B cell (primary cell): ENCODE results near the gene DZANK1. TPM values are rescaled to one million over a fixed set of nuclear protein-coding genes. Genes with fewer than 3 reads are reported as not detected.

Experiments
- ATAC-seq: fragments of 200-7000 bp; cut with Tn5 transposase; one replicate; pipeline ENCODE4 v1.10.0; 2021; ENCODE audit warnings: low read depth, mild to moderate bottlenecking, moderate number of reproducible peaks, moderate library complexity
- CTCF ChIA-PET: fragments of 350-600 bp; sonication (Branson Sonifier 250); formaldehyde crosslinking; loops from one replicate; lab custom pipeline; 2021; ENCODE audit warnings: antibody characterized with exemption, inconsistent platforms; lab: Charles Lee
- POLR2A ChIA-PET: fragments of 350-600 bp; sonication (Branson Sonifier 250); formaldehyde crosslinking; loops from one replicate; lab custom pipeline; 2021; ENCODE audit warnings: antibody characterized with exemption; lab: Charles Lee
- DNase-seq: peaks from one replicate; pipeline ENCODE4 v3.0.0; 2013
- H2AFZ ChIP-seq: 2 replicates; pipeline ENCODE4 v1.6.1; 2012; ENCODE audit warnings: mild to moderate bottlenecking, low read depth, low read length; ENCODE audit not compliant: insufficient read depth, poor library complexity, severe bottlenecking
- H3K27ac ChIP-seq, 2 donors: 1 replicate in 1 of 2; 2 replicates in 1 of 2; pipeline ENCODE4 v1.5.1; 2012 to 2013; ENCODE audit warnings: low read length in 2 of 2, mild to moderate bottlenecking in 2 of 2, moderate library complexity in 1 of 2
- H3K27me3 ChIP-seq, 4 experiments: fragments of 200-600 bp in 1 of 4; sonication (generic) in 1 of 4; replicated peaks in 1 of 4; 1 replicate in 2 of 4; 2 replicates in 2 of 4; pipeline versions ENCODE4 v1.6.1 to v1.7.0; 2013 to 2016; ENCODE audit warnings: low read length in 3 of 4, mild to moderate bottlenecking in 2 of 4, mixed read lengths in 1 of 4, moderate library complexity in 1 of 4; ENCODE audit not compliant: insufficient read depth in 4 of 4, control insufficient read depth in 3 of 4; ENCODE audit errors: control extremely low read depth in 1 of 4
- H3K36me3 ChIP-seq, 2 experiments: replicated peaks in 1 of 2; 1 replicate in 1 of 2; 2 replicates in 1 of 2; pipeline versions ENCODE4 v1.6.1 to v1.7.1; 2013; ENCODE audit warnings: low read length in 1 of 2; ENCODE audit not compliant: insufficient read depth in 2 of 2, control insufficient read depth in 1 of 2; ENCODE audit errors: control extremely low read depth in 1 of 2, extremely low read depth in 1 of 2
- H3K4me1 ChIP-seq, 2 donors: fragments of 200-600 bp in 1 of 2; sonication (generic) in 1 of 2; 1 replicate in 1 of 2; 2 replicates in 1 of 2; pipeline versions ENCODE4 v1.5.1 to v1.6.1; 2013 to 2017; ENCODE audit warnings: low read length in 2 of 2; ENCODE audit not compliant: control insufficient read depth in 2 of 2, insufficient read depth in 2 of 2
- H3K4me2 ChIP-seq: replicated peaks from 2 replicates; pipeline ENCODE3; 2012; ENCODE audit warnings: mild to moderate bottlenecking, low read depth, low read length; ENCODE audit not compliant: poor library complexity, severe bottlenecking
- H3K4me3 ChIP-seq, 5 experiments: fragments of 200-600 bp in 1 of 5; sonication (generic) in 1 of 5; 1 replicate in 3 of 5; 2 replicates in 2 of 5; pipeline versions ENCODE4 v1.5.1 to v1.7.0; 2011 to 2016; ENCODE audit warnings: low read length in 4 of 5, mild to moderate bottlenecking in 4 of 5, low read depth in 2 of 5, control low read depth in 1 of 5, moderate library complexity in 1 of 5; ENCODE audit not compliant: insufficient read depth in 1 of 5; ENCODE audit errors: control extremely low read depth in 1 of 5, extremely low read depth in 1 of 5
- H3K79me2 ChIP-seq: fragments of 200-600 bp; sonication (generic); one replicate; pipeline ENCODE4 v1.6.0; 2016; ENCODE audit warnings: low read length; ENCODE audit not compliant: control insufficient read depth, insufficient read depth
- H3K9ac ChIP-seq: fragments of 200-600 bp; sonication (generic); 2 replicates; pipeline ENCODE4 v1.6.1; 2017; ENCODE audit warnings: mild to moderate bottlenecking, low read length, moderate library complexity
- H3K9me3 ChIP-seq, 3 donors: one replicate each; pipeline versions ENCODE4 v1.6.1 to v1.7.1; 2013; ENCODE audit warnings: low read length in 2 of 3; ENCODE audit not compliant: control insufficient read depth in 2 of 3, insufficient read depth in 1 of 3; ENCODE audit errors: control extremely low read depth in 1 of 3
- H4K20me1 ChIP-seq: 2 replicates; pipeline ENCODE4 v1.6.0; 2012; ENCODE audit warnings: mild to moderate bottlenecking, low read length; ENCODE audit not compliant: insufficient read depth, control insufficient read depth, poor library complexity, severe bottlenecking
- H3K27ac Mint-ChIP-seq: one replicate; pipeline ENCODE4 v1.8.0; 2021; ENCODE audit warnings: mixed read lengths
- H3K27me3 Mint-ChIP-seq: one replicate; pipeline ENCODE4 v1.8.0; 2021; ENCODE audit warnings: mixed read lengths
- H3K4me1 Mint-ChIP-seq: one replicate; pipeline ENCODE4 v1.8.0; 2021; ENCODE audit warnings: mixed read lengths
- H3K4me3 Mint-ChIP-seq: one replicate; pipeline ENCODE4 v1.8.0; 2021; ENCODE audit warnings: mixed read lengths
- H3K9me3 Mint-ChIP-seq: one replicate; pipeline ENCODE4 v1.8.0; 2022; ENCODE audit warnings: mixed read lengths; ENCODE audit not compliant: insufficient read depth
- CTCF ChIP-seq: fragments of 200-600 bp; IDR thresholded peaks from one replicate; pipeline ENCODE4 v1.8.0; 2022; ENCODE audit warnings: antibody characterized with exemption, mild to moderate bottlenecking
- EZH2 ChIP-seq: IDR thresholded peaks from 2 replicates; pipeline ENCODE4 v1.6.1; 2012; ENCODE audit warnings: borderline replicate concordance, low read depth, mild to moderate bottlenecking, moderate library complexity, low read length; ENCODE audit not compliant: insufficient read depth, poor library complexity, severe bottlenecking
- WGBS: methylation state at CpG from one replicate; pipeline ENCODE4 v1.1.5; 2013; ENCODE audit warnings: missing lambda C conversion rate; ENCODE audit not compliant: insufficient coverage; 5-methylcytosine and 5-hydroxymethylcytosine counted together
- intact Hi-C: fragments of 100-400 bp; cut with micrococcal nuclease; formaldehyde crosslinking; loops from one replicate; pipeline ENCODE4 v1.10.0; 2022
- polyA plus RNA-seq: library from polyadenylated mRNA; depleted of rRNA; stranded (reverse); fragments of >200 nt; gene quantifications from 2 replicates; pipeline ENCODE4 v1.2.3, GENCODE V29; 2012
- total RNA-seq, 2 donors: library from RNA; stranded (reverse); fragments of 120-200 nt in 1 of 2; gene quantifications; 1 replicate in 1 of 2; 2 replicates in 1 of 2; pipeline versions ENCODE4 v1.2.3 to v1.2.4, GENCODE V29; 2013 to 2022

DZANK1 gene
- total and polyA plus RNA-seq, 2 donors (not counting 1 experiment from before 2014, with no cell fraction given) = 2.8 to 5.6 TPM

GRCh38 chr20:18436847-18437246, 30.0 kb downstream of the DZANK1 start:
- Mint-ChIP-seq H3K27me3 (no peaks in the 10 kb centered on the region), H3K4me1 (peaks cover 7% of the 10 kb centered on the region), H3K27ac (peak overlapping the region; percentile 54), H3K4me3 (peak overlapping the region; percentile 27), H3K9me3 (no peaks in the 10 kb centered on the region)
- CTCF ChIA-PET = no interaction called here
- Histone ChIP-seq H3K4me3 (peak overlapping the region in 2 of 5 experiments; percentile 13 to 18), H3K4me2 (peak overlapping the region; percentile 52), H4K20me1 (no peaks in the 10 kb centered on the region), H3K9ac (peak overlapping the region; percentile 12), H3K9me3 (peaks cover 0 to 8% (median 2%) of the 10 kb centered on the region in 3 donors), H3K4me1 (peaks cover 7 to 9% of the 10 kb centered on the region in 2 donors), H3K27ac (peak overlapping the region; percentile 57 to 77), H2AFZ (peak overlapping the region; percentile 75), H3K36me3 (no peaks in the 10 kb centered on the region), H3K79me2 (no peaks in the 10 kb centered on the region), H3K27me3 (no peaks in the 10 kb centered on the region)
- POLR2A ChIA-PET = no interaction called here
- no peak for TF ChIP-seq CTCF
- TF ChIP-seq EZH2 = no peak
- no CpG with 5 or more reads among the region's 2 CpGs for WGBS
- intact Hi-C loops = no loop called here
- peak; percentile 43 for DNase-seq
- ATAC-seq = no peak

- H3K4me1 Mint-ChIP-seq = no peaks in the 10 kb centered on the region
- Histone ChIP-seq H2AFZ (no peak overlapping the region), H3K9me3 (peaks cover 0 to 2% (median 0%) of the 10 kb centered on the region in 3 donors), H3K27ac (no peak overlapping the region), H3K9ac (no peak overlapping the region), H3K4me3 (no peak overlapping the region), H3K4me2 (no peak overlapping the region), H3K79me2 (no peaks in the 10 kb centered on the region), H3K4me1 (no peaks in the 10 kb centered on the region), H4K20me1 (no peaks in the 10 kb centered on the region), H3K36me3 (peaks cover 0 to 1% of the 10 kb centered on the region in 2 experiments), H3K27me3 (no peaks in the 10 kb centered on the region)
- DNase-seq (no peak), ATAC-seq (no peak)
- intact Hi-C loops = no loop called here
- no peak for TF ChIP-seq CTCF
- TF ChIP-seq EZH2 = no peak
- ChIA-PET CTCF (no interaction called here), POLR2A (no interaction called here)
- 94% methylated on average over 3 of the region's 6 CpGs for WGBS
- no peak overlapping the region for H3K4me3 Mint-ChIP-seq
- no peaks in the 10 kb centered on the region for H3K9me3 Mint-ChIP-seq
- no peaks in the 10 kb centered on the region for H3K27me3 Mint-ChIP-seq
- H3K27ac Mint-ChIP-seq = no peak overlapping the region
Observed at GRCh38 chr20:18431206-18431605, 35.6 kb downstream of the DZANK1 start.
